Left renal cortex interstitium (tissue), 4 donors: Measurements from ENCODE around the gene GINS1. TPM values are rescaled to one million over a fixed set of nuclear protein-coding genes. Genes with fewer than 3 reads are reported as not detected.
"Not testable (repeated sequence)": the region's sequence is repeated elsewhere in the genome, so short reads cannot be mapped to it uniquely, and the experiment has no call there.

Source experiments
- DNase-seq, 4 donors: peaks; one replicate each; pipeline ENCODE4 v3.0.0-alpha.2; 2013; ENCODE audit warnings: low read depth in 4 of 4, low spot score in 2 of 4, missing footprints in 1 of 4
- polyA plus RNA-seq, 4 donors: library from polyadenylated mRNA; unstranded; fragments of 120-200 nt; gene quantifications; one replicate each; pipeline ENCODE4 v1.2.1, GENCODE V29; 2013; ENCODE audit not compliant: insufficient read length in 4 of 4

Gene GINS1
- polyA plus RNA-seq, 4 donors, result 17.5 to 24.4 (median 20.9) TPM

DNA sequence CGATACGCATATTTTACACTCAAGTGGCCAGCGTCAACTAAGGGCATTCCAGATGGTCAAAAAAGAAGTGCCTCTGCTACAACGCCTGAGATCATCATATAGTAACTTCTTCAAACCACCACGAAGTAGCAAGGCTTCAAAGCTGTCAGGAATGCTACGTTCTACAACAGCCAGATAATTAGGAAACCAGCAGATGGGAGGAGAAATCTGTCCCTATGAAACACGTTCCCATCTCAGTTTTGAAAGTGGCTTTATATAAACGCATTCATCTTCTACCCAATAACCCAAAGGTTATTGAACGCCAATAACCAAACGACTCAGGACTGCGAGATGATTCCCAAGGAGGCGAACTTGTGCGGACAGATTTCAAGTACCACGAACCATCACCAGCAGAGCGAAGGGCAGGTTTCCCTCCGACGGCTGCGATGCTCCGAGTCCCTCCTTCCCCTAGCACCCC lies 18.0 kb upstream of the GINS1 start:
- DNase-seq, result peak in 2 of 4 donors; percentile 13 to 31

DNA sequence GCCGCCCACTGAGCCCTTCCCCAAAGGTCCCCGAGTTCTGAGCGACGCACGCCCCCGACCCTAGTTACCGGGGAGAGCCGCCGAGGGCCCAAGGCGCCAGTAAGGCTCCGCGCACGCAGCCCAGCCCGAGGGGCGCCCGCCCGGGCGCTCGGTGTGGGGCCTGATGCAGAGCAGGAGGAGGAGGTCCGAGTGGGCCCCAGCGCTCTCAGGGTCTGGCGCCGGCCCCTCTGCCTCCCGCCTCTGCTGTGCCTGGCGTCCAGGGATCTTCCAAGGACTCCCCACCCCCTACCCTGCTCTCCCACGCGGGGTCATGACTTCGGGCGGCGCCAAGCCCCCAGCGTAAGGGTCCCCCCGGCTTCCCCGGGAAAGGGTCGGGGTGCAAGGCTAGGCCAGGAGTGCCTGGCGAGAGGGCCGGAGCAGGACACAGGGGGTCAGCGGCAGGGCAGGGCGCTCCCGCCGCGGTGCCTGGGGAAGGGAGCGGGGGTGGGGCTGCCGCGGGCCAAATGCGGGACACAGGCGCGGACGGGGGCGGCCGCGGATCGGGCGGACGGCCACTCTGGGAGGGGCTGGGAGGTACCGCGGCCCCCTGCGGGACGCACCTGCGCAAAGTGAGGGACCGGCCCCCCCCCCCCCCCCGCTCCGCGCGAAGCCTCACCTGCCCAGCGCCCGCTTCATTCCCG lies 17.5 kb upstream of the GINS1 start:
- DNase-seq, result peak; percentile 18 to 44 (median 35)

DNA sequence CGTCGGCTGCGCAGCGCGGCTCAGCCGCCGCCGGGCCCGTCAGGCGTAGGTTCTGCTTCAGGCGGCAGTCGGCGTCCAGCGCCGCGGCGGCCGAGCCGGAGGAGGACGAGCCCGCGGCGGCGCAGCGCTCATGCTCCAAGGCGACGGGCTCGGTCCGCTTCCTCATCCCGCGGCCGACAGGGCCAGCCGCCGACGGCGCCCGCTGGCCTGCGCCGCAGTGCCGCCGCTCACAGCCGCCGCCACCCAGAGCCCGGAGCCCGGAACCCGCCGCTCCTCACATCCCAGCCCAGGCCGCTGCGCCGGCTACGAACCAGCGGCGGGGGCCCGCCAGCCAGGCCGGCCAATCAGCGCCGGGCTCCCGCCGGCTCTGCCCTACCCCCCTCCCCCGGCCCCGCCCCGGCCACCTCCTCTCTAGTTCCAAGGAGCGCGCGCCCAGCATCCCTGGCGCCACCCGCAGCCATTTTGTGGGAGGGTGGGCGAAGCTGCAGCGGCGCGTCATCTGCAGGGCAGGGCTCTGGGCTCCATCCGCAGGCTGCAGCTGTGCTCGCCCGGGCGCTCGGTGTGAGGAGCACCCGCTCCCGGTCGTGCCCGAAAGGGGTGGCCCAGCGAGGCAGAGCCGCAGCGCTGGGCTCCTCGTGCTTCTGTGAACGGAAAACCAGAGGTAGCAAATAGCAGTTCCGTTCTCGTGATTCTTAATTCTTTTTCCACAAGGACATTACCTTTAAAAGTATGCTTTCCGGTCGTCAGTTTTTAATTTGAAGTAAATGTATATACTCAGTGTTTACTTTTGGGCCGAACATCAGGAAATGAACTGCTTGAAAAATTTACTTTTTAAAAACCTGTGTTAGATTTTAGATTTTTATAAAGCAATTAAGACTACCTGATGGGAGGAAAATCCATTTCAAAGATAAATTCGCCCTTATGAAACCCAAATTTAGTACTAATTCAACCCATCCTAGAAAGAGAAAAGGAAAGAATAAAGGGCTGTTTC lies 16.6 kb upstream of the GINS1 start, which contains the start of gene ABHD12:
Gene ABHD12, minus strand, starts transcription at position 298 of the 991 bp plus-strand sequence. Its CDS starts 132 bp downstream, at position 166.
- peak; percentile 67 to 88 (median 82) for DNase-seq

DNA sequence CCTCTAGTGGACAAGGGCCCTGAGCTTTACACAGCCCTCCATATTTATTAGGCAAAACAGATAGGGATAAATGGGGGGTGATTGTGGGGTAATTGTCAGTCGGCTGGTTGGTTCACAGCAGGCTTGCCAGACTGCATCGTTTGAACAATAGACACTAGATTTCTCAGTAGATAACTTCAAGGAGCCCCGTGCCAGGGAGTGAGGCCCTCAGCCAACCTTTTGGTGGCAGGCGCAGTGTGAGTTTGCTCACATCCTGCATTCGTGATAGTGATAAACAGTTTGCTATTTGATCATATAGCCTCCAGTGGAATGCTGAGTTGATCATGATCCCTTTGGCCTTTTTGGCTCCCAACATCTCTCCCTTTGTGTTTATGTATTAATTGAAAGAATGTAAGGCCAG lies 13.2 kb upstream of the GINS1 start:
- no peak for DNase-seq

DNA sequence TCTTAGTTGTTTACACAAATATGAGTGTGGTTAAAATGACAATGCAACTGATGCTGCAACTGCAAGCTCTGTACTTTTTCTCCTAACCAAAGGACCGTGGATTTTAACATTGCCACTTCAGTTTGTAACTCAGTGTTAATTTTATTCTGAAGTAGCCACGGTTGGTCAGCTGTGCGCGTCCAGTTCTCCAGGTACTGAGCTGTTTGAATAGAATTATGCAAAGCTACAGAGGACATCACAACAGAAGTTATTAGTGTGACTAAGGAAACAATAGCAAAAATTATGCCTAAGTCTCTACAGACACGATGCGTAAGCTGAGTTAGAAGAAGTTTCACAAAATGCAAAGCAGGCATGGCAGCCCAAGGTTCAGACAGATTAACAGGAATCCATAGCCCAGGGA lies 12.5 kb upstream of the GINS1 start:
- DNase-seq, result no peak

DNA sequence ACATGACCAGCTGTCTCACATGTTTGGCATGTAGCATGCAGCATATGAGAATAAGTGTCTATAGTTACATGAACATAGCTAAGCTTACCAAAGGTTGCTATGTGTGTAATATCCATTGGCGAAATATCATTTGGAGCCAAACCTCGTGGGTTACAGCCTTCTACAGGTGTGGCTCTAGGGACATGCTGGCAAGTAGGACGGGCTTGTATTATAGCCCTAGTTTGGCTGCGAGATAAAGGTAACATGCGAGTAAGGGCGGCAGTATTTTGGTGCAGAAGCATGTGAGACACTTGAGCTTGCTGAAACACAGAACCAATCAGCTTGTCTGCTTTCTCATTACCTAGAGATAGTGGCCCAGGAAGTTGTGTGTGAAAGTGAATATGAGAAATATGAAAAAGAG lies 10.4 kb upstream of the GINS1 start:
- DNase-seq, result no peak

DNA sequence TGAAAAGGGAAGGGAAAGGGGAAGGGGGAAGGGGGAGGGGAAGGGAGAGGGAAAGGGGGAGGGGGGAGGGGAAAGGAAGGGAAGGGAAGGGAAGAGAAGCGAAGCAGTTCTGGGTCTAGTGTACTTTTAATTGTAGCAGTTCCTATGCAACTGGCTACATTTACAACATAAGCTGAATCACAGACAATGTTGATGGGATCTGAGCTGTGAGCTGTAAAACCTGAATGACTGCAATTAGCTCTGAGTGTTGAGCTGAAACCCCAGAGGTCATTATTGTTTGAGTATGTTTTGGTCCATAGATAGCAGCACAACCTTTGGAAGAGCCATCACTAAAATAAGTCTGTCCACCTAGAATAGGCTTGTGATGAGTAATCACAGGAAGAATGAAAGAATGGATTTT lies 9.7 kb upstream of the GINS1 start:
- DNase-seq, result no peak

DNA sequence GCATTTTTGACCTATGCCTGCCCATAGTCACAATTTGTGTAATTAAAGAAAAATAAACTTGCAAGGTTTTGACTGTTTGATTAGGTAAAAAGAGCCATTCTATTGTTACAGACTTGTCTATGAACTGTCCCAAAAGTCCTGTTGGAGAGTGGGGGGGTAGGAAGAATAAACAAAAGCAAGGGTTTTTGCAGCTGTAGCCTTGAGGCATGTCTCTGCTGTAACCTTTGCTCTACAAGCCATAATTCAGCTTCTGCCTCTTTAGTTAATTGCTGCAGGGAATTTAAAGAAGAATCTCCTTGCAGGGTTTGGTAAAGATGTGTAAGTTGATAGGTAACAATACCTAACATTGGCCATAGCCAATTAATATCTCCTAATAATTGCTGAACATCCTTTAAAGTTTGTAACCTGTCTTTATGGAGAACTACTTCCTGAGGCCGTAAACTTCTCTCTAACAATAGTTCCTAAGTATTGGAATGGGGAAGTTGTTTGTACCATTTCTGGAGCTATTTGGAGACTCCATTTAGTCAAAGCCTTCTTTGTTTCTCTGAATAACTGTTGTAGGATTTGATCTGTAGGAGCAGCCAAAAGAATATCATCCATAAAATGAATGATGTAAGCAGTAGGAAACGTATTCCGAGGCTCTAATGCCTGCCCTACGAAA lies 9.0 kb upstream of the GINS1 start:
- DNase-seq, result no peak

DNA sequence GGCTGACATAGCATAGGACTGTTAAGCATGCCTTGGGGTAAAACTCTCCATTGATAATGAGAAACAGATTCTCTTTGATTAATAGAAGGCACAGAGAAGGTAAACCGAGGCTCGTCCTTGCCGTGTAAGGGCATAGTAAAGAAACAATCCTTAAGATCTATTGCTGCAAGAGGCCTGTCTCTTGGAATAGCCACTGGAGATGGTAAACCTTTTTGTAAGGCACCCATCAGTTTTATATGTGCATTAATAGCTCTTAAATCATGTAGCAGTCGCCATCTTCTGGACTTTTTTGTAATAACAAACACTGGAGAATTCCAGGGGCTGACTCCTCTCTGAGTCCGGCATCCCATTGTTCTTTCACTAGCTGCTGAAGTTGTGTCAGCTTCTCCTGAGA lies 8.4 kb upstream of the GINS1 start:
- peak in 3 of 4 donors; percentile 21 to 50 (median 38) for DNase-seq

DNA sequence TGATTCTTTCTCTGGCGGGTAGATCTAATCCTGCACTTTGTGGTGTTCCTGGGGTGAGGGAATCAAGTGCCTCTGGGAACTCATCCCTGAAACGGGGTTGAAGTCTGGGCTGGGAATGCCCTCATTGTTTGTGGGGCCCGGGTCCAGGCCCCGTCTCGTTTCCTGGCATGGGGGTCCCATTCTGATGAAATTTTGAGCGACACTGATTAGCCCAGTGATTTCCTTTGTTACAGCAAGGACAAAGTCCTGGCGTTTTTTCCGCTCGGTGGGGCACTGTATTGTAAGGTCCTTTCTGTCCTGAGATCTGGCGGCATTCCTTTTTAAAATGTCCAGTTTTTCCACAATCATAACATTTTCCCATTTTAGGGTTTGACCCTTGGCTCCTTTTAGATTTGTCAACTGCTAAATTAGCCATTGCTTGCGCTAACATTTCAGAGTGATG lies 7.2 kb upstream of the GINS1 start:
- DNase-seq, result not testable (repeated sequence)

DNA sequence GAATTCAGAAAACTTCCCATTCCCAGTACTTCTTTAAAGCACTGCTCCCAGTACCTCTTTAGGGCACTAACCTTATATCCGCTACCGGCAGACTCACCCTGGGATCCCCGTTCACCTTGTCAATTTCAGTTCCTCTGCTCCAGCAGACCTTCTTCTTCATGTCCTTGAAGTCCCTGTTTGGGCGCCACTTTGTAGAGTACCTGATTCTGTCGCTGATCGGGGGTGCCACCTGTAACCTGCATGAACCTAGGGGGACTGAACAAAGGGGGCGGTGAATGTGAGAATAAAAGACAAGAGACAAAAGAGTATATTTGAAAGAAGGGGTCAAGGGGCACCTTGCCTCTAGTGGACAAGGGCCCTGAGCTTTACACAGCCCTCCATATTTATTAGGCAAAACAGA lies 4.9 kb upstream of the GINS1 start:
- DNase-seq, result no peak

DNA sequence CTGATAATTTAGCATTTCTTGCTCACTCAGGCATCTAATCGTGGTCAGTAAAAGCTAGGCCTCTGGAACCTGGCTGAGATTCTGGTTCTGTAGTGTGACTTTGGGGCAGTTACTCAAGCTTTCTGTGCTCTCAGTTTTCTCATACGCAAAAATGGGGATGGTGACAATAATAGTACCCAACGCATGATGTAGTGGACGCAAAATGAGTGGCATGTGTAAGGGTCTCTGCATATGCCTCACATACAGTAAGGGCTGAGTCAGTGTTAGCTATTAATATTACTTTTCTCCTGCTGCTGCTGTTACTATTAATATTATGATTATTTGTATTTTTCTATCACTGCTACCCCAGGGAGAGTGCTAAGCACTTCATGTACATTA lies 686 bp downstream of the GINS1 start:
- no peak for DNase-seq

DNA sequence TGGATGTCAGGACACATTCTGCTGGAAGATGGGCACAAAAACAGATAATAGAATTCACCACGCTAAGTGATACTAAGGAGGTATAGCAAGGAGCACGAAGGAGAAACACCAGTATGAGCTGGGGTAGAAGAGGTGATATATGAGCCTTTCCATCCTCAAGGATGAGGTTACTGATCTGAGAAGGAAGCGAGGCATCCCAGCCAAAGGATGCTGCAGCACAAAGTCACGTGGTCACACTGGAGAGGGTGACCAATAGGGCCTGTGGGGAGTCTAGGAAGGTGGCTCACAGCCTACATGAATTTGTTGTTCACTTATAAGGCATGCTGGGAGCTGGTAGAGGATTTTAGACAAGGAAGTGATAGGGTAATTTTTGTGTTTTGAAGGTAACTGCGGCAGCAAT lies 1.4 kb downstream of the GINS1 start:
- DNase-seq, result no peak

DNA sequence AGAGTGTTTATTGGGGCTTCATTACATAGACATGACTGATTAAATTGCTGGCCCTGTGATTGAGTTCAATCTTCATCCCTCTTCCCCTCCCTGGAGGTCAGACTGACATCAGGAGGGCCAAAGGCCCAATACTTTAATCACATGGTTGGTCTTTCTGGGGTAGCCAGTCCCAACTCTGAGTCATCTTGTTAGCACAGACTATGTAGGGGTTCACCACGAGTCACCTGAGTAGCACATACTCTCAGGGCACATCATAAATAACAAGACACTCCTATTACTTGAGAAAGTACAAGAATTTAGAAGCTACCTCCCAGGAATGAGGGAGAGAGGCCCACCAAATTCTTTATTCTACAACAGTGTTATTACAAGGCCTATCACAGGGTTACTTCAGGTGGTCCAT lies 11.3 kb downstream of the GINS1 start:
- DNase-seq, result no peak

DNA sequence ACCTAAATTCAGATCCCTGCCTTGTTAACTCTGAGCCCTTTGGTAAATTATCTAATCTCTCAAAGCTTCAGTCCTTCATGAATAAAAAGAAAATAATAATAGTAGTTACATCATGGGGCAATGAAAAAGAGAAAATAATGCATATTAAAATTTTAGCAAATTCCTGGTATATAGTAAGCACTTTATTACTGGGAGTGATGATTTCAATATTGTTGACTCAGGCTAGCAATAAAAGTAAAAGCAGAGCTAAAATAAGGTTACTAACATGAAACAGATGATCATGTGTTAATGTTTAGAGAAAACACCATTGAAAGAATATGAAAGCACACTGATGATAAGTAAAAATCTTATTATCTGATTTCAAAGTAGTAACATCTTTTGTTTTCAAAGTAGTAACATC lies 13.6 kb downstream of the GINS1 start:
- no peak for DNase-seq

DNA sequence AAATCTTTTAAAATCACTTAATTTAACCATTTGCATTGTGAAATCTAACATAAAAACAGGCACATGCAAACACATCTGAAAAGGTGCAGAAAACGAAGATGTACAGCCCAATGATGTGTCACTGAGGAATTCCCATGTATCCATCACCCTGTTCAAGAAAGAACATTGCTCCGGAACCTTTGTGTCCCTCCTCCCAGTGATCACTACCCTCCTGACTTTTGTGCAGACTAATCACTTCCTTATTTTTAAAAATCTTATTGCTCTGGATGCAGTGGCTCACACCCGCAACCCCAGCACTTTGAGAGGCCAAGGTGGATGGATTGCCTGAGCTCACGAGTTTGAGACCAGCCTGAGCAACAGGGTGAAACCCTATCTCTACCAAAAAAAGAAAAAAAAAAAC lies 14.6 kb downstream of the GINS1 start:
- no peak for DNase-seq

DNA sequence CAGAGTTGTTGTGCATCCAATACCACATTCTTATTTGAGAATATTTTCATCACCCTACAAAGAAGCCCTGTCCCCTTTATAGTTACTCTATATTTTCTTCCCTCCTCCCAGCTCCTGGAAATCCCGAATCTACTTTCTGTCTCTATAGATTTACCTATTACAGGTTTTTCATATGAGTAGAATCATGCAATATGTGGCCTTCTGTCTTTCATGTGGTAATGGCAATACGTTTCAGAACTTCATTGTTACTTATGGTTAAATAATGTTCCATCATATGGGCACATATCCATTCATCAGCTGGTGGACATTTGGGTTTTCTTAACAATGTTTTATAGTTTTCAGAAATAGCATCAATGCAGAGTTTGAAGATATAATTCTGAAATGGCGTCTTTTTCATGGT lies 17.1 kb downstream of the GINS1 start:
- no peak for DNase-seq

DNA sequence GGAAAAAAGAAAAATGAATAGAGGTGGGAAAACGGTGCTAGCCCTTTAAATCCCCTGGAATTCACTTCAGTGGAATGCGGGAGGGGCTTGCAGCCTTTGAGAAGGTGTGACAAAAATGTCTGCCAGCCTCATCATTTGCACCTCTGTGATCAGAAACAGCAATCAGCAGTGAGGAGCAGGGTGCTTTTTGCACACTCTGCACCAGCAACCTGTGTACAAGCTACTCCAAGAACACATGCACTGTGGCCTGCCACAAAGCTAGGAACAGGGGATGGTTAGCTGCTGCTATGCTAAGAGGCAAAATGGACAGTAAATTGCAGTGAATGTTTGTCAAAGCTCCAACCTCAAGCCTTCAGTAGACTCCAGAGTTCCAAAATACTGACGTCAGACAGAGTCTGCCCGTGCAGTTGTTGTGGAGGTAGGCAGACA lies 29.7 kb downstream of the GINS1 start:
- DNase-seq, result no peak

DNA sequence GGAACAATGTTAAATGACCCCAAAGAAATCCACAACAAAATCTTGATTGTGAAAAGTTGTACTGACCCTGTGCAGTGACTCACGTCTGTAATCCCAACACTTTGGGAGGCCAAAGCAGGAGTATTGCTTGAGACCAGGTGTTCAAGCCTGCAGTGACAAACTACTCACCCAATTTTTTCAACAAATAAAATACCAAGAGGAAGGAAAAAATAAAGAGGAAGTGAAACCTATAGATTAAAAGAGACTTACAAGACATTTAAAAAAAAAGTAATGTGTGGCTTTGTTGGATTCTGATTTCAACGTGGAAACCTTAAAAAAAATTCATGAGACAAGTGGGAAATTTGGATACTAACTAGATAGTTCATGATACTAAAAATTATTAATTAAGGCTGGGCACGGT lies 31.9 kb downstream of the GINS1 start:
- no peak for DNase-seq

DNA sequence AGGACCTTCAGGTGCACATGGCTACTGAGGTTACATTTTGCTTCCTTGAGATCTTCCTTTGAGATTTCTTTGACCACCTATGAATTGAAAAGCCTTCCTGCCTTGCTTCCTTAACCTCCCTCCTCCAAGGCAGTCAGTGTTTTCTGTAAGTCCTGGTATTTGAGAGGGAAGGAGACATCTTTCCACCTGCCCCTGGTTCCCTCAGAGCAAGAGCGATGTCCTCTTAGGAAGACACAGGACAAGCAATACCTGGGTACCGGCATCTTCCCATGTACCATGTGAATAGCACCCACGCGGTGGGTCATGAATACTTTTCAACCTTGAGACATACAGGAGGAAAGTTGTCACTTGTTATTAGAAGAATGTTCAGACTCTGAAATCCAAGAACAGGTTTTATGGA lies 37.1 kb downstream of the GINS1 start:
- no peak for DNase-seq

DNA sequence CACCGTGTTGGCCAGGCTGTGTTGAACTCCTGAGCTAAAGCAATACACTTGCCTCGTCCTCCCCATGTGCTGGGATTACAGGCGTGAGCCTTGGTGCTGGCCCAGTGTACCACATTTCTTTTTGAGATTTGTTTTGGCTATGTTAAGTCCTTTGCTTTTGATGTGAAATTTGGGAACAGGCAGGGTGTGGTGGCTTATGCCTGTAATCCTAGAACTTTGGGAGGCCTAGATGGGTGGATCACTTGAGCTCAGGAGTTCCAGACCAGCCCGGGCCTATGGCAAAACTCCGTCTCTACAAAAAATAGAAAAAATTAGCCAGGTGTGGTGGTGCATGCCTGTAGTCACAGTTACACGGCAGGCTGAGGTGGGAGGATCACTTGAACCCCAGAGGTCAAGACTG lies 40.2 kb downstream of the GINS1 start:
- no peak for DNase-seq
